PFSK-1 (cell line): Measurements from ENCODE around the gene CHMP4A.

Source experiments
- REST ChIP-seq, 2 experiments: IDR thresholded peaks; 2 replicates each; pipeline versions ENCODE4 v1.6.1 to v1.8.0; 2011 to 2012; ENCODE audit warnings: low read depth in 2 of 2, low read length in 2 of 2, control low read depth in 1 of 2, inconsistent platforms in 1 of 2, mild to moderate bottlenecking in 1 of 2, moderate library complexity in 1 of 2; ENCODE audit not compliant: insufficient read depth in 1 of 2
- SIN3A ChIP-seq: IDR thresholded peaks from 2 replicates; pipeline ENCODE4 v1.6.1; 2012; ENCODE audit warnings: mild to moderate bottlenecking, low read length, moderate library complexity, borderline replicate concordance; ENCODE audit not compliant: insufficient read depth
- TAF1 ChIP-seq: IDR thresholded peaks from 2 replicates; pipeline ENCODE4 v1.6.1; 2012; ENCODE audit warnings: low read length, control low read depth, borderline replicate concordance; ENCODE audit not compliant: insufficient read depth

GRCh38 chr14:24188251-24189058 lies 24.8 kb downstream of the CHMP4A start, which contains the start of gene IPO4:
- no peak for TF ChIP-seq REST (IDR thresholded peaks at IDR 0.05; ENCODE audit: insufficient read depth in 1 of 2, low read depth in 2 of 2, low read length in 2 of 2)
- TF ChIP-seq SIN3A, result peak; percentile 98
- TF ChIP-seq TAF1, result peak; percentile 78; the same call in 1 of the 2 replicates
